GM19463 (cell line): ENCODE measurements around the gene KRT17.
"Not testable (repeated sequence)": the region's sequence is repeated elsewhere in the genome, so short reads cannot be mapped to it uniquely, and the experiment has no call there.

ENCODE experiments used
- ATAC-seq: cut with Tn5 transposase; IDR thresholded peaks from one replicate; pipeline ENCODE4 v1.9.1; 2021; ENCODE audit warnings: mild to moderate bottlenecking, moderate library complexity; ENCODE audit not compliant: unreplicated experiment

Gene KRT17

GRCh38 chr17:41635121-41636097 lies 11.0 kb upstream of the KRT17 start:
- no peak for ATAC-seq

GRCh38 chr17:41634639-41635038 lies 10.3 kb upstream of the KRT17 start:
- no peak for ATAC-seq

- no peak for ATAC-seq
These were observed 9.3 kb upstream of the KRT17 start for GRCh38 chr17:41633556-41634199.

- ATAC-seq, result no peak
These were observed 8.2 kb upstream of the KRT17 start for GRCh38 chr17:41632482-41633105.

GRCh38 chr17:41631898-41632285 lies 7.5 kb upstream of the KRT17 start:
- no peak for ATAC-seq

- no peak for ATAC-seq
These were observed 6.9 kb upstream of the KRT17 start for GRCh38 chr17:41631025-41631897.

- no peak for ATAC-seq
These were observed 5.7 kb upstream of the KRT17 start for GRCh38 chr17:41629826-41630670.

- no peak for ATAC-seq
These were observed 4.9 kb upstream of the KRT17 start for GRCh38 chr17:41629316-41629715.

- ATAC-seq, result not testable (repeated sequence)
These were observed 4.4 kb upstream of the KRT17 start for GRCh38 chr17:41628621-41629255.

- ATAC-seq, result not testable (repeated sequence)
These were observed 3.6 kb upstream of the KRT17 start for GRCh38 chr17:41628073-41628370.

GRCh38 chr17:41627316-41628072 lies 3.1 kb upstream of the KRT17 start:
- ATAC-seq, result no peak

GRCh38 chr17:41626914-41627295 lies 2.5 kb upstream of the KRT17 start:
- not testable (repeated sequence) for ATAC-seq

- ATAC-seq, result not testable (repeated sequence)
These were observed 1.9 kb upstream of the KRT17 start for GRCh38 chr17:41626028-41626913.

GRCh38 chr17:41625602-41626001 lies 1.2 kb upstream of the KRT17 start:
- no peak for ATAC-seq

- not testable (repeated sequence) for ATAC-seq
These were observed 1.1 kb downstream of the KRT17 start for GRCh38 chr17:41623184-41623861.

GRCh38 chr17:41622340-41623183 lies 1.8 kb downstream of the KRT17 start:
- ATAC-seq, result not testable (repeated sequence)
